Heart right ventricle (tissue), 16 donors: ENCODE data around the gene MRRF. TPM values are rescaled to one million over a fixed set of nuclear protein-coding genes. Genes with fewer than 3 reads are reported as not detected.
A peak's percentile ranks its signal among the peaks of the same experiment; 100 is the strongest.

Experiments used
- ATAC-seq, 8 donors: fragments of 200-7000 bp; cut with Tn5 transposase; one replicate each; pipeline ENCODE4 v1.9.1; 2020; ENCODE audit warnings: mild to moderate bottlenecking in 8 of 8, moderate library complexity in 8 of 8, moderate number of reproducible peaks in 1 of 8
- DNase-seq, 2 donors: peaks; one replicate each; pipeline ENCODE4 v3.0.0-alpha.2; 2020
- H3K27ac ChIP-seq, 10 donors: fragments of 200-600 bp; sonication (generic) in 2 of 10; one replicate each; pipeline versions ENCODE4 v1.5.0 to v1.8.0; 2020 to 2022; ENCODE audit warnings: mild to moderate bottlenecking in 3 of 10
- H3K27me3 ChIP-seq, 7 donors: fragments of 200-600 bp; one replicate each; pipeline ENCODE4 v1.8.0; 2021 to 2022; ENCODE audit warnings: mild to moderate bottlenecking in 2 of 7
- H3K36me3 ChIP-seq, 9 donors: fragments of 200-600 bp; sonication (generic) in 1 of 9; one replicate each; pipeline versions ENCODE4 v1.5.0 to v1.8.0; 2020 to 2022; ENCODE audit warnings: mild to moderate bottlenecking in 2 of 9
- H3K4me1 ChIP-seq, 9 donors: fragments of 200-600 bp; sonication (generic) in 1 of 9; one replicate each; pipeline versions ENCODE4 v1.5.0 to v1.8.0; 2020 to 2022; ENCODE audit warnings: mild to moderate bottlenecking in 4 of 9
- H3K4me3 ChIP-seq, 10 donors: fragments of 200-600 bp; sonication (generic) in 2 of 10; one replicate each; pipeline versions ENCODE4 v1.5.0 to v1.8.0; 2020 to 2022; ENCODE audit warnings: mild to moderate bottlenecking in 7 of 10, moderate library complexity in 2 of 10
- H3K9me3 ChIP-seq, 11 donors: fragments of 200-600 bp in 10 of 11; sonication (generic) in 2 of 11; one replicate each; pipeline versions ENCODE4 v1.5.0 to v1.8.0; 2013 to 2022; ENCODE audit warnings: mild to moderate bottlenecking in 2 of 11, control low read depth in 1 of 11, moderate library complexity in 1 of 11
- WGBS, 2 donors: extraction: QIAGEN DNeasy Blood & Tissue Kit; methylation state at CpG; one replicate each; pipeline ENCODE4 v1.1.7; 2013; ENCODE audit warnings: inconsistent platforms in 1 of 2; 5-methylcytosine and 5-hydroxymethylcytosine counted together
- intact Hi-C, 10 donors: fragments of 100-400 bp; cut with DNase I; formaldehyde crosslinking; loops; one replicate each; pipeline versions ENCODE4 v1.11.1 to v1.14.2; 2022
- polyA plus RNA-seq, 2 donors: library from polyadenylated mRNA; stranded (reverse); fragments of 200-250 nt; gene quantifications; one replicate each; pipeline ENCODE4 v1.2.3, GENCODE V29; 2013
- total RNA-seq, 10 donors: library from RNA; stranded (reverse); fragmentation: NEBNext Ultra II Directional in 3 of 10; extraction: Animal tissue kit (Norgen Biotek cat#: 25700) in 3 of 10; gene quantifications; one replicate each; pipeline versions ENCODE4 v1.2.1 to v1.2.4, GENCODE V29; 2021 to 2023
- TF ChIP-seq, protein P1 (sequence below), 9 donors: fragments of 200-600 bp; sonication (generic) in 2 of 9; IDR thresholded peaks; one replicate each; pipeline versions ENCODE4 v1.5.0 to v1.8.0; 2021 to 2022; ENCODE audit warnings: antibody characterized with exemption in 9 of 9, mild to moderate bottlenecking in 5 of 9, moderate library complexity in 1 of 9
- donor health status: Arrhythmogenic right ventricular cardiomyopathy.
- donor health status: ischemic (EF 13 %, LVEDD 7.1; RV severe dilation, severe dysfunction).
- donor health status: healthy with polysubstance abuse.
- donor health status: DM: no; HTN: yes; CAD: no.
- donor health status: DM: no; HTN: no; CAD: no.
- donor health status: ischemic (EF 25% LVEDD 6.9; RV normal size, moderate dysfunction).
- donor health status: ischemic (EF 25% LVEDD 5.7; RV mildly dilated, moderate dysfunction).
- donor health status: healthy.
- donor health status: DM: yes; HTN: yes; CAD: no.
- donor health status: Ischemic cardiomyopathy.
- donor health status: ischemic (EF 35%, LVEDD 5.7; RV mildly dilated, moderate dysfunction).
- donor health status: nonischemic (EF 11% LVEDD 7.7; RV severe dilation, severe dysfunction).
- donor health status: DM: yes; HTN: yes; CAD: no.
- donor health status: PGD.
- donor health status: ischemic (EF 29% LVEDD 5.4; RV normal size, mild dysfunction).
- donor health status: nonischemic (EF 23%, LVEDD 6.1; RV moderate dilation, normal function).

MRRF gene
- total and polyA plus RNA-seq, 12 donors = 30.3 to 45.9 (median 37.8) TPM

DNA sequence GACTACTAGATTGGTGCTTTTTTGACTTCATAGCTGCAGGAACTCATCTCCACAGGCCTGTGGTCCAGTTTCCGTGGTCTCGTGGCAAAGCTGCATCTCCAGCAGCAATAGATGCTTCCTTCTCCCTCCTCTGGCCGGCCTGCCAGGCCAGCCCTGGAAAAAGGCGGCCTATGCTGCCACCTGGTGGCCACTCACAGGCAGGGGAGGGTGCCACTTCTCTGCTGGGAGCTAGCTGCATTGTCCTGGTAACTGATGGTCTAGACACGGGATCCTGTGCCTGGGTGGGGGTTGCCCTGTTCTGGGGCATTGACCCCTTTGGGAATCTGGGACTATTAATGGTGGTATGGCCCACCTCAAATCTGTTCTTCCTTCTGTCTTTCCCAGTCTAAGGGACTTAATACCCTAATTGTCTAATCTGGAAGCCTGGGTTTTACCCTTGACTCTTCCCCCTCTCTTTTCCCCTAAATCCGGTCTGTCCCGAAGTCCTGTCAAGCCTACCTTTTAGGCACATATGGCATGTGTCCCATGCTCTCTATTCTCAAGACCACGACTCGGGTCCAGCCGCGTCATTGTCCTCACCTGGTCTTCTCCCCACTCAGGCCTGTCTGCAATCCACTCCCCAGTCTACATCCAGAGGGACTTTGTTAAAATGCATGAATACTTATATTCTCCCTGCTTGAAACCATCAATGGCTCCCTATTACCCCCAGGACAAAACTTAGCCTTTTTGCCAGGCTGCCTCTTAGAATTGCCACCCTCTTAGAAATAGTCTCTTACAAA, 86.1 kb downstream of the MRRF start:
- Histone ChIP-seq H3K27me3 (peaks cover 0 to 14% (median 0%) of the 10 kb centered on the region in 7 donors), H3K9me3 (peaks cover 0 to 11% (median 0%) of the 10 kb centered on the region in 11 donors), H3K4me1 (peaks cover 7 to 32% (median 21%) of the 10 kb centered on the region in 9 donors), H3K36me3 (no peaks in the 10 kb centered on the region), H3K4me3 (no peak overlapping the region), H3K27ac (no peak overlapping the region)
- DNase-seq (peak; percentile 80 to 84), ATAC-seq (peak; percentile 69 to 87 (median 84))
- intact Hi-C loops = loop anchor here in 9 of 10 donors (1.0 to 10.0 kb wide), 9 partner anchors 102 to 464 kb away; no protein-coding TSS in a partner anchor
- 40 to 42% methylated on average over 11 of the region's 11 CpGs for WGBS, 2 donors
- TF ChIP-seq, protein P1, sequence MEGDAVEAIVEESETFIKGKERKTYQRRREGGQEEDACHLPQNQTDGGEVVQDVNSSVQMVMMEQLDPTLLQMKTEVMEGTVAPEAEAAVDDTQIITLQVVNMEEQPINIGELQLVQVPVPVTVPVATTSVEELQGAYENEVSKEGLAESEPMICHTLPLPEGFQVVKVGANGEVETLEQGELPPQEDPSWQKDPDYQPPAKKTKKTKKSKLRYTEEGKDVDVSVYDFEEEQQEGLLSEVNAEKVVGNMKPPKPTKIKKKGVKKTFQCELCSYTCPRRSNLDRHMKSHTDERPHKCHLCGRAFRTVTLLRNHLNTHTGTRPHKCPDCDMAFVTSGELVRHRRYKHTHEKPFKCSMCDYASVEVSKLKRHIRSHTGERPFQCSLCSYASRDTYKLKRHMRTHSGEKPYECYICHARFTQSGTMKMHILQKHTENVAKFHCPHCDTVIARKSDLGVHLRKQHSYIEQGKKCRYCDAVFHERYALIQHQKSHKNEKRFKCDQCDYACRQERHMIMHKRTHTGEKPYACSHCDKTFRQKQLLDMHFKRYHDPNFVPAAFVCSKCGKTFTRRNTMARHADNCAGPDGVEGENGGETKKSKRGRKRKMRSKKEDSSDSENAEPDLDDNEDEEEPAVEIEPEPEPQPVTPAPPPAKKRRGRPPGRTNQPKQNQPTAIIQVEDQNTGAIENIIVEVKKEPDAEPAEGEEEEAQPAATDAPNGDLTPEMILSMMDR (IDR thresholded peaks at IDR 0.05) = peak; percentile 96 to 99 (median 97)

DNA sequence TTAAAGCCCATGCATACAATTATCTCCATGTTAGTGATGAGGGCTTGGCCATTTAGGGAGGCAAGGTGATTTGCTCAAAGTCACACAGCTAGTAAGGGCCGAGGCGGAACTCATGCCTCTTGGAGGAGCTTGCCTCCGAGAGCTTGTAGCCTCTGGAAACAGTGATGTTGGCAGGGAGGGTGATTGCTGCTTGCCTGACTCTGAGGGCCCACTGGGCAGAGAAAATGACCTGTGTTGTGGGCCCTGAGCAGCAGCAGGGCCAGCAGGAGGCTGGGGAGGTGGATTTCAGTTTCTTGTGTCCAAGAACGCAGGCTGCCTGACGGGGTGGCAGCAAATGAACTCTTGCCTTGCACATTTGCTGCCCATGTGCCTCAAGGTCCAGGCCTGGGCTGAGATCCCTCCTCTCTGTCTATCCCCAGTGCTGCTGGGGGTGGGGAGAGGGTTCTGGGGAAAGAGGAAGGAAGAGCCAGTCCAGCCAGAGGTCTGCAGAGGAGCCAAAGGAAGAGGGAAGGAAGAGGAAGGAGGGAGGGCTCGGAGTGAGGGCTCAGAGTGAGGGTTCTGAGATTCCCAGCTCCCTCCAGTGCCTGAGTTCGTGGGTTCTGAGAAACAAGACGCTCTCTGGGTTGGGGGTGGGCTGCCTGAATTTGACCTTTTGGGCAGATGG, 90.0 kb downstream of the MRRF start:
- H3K9me3 ChIP-seq = peaks cover 0 to 11% (median 0%) of the 10 kb centered on the region in 11 donors
- peak overlapping the region in 2 of 10 donors; percentile 12 to 72 for H3K27ac ChIP-seq
- DNase-seq (peak in 1 of 2 donors; percentile 25), ATAC-seq (peak in 7 of 8 donors; percentile 29 to 60 (median 37))
- 79 to 81% methylated on average over 8 of the region's 8 CpGs for WGBS, 2 donors
- H3K27me3 ChIP-seq = peaks cover 0 to 4% (median 0%) of the 10 kb centered on the region in 7 donors
- no peaks in the 10 kb centered on the region for H3K36me3 ChIP-seq
- TF ChIP-seq, protein P1 (IDR thresholded peaks at IDR 0.05) = no peak
- no peak overlapping the region for H3K4me3 ChIP-seq
- peaks cover 0 to 8% (median 0%) of the 10 kb centered on the region in 9 donors for H3K4me1 ChIP-seq
- intact Hi-C loops = loop anchor here in 2 of 10 donors (5.0 to 10.0 kb wide), 3 partner anchors 98 to 460 kb away; no protein-coding TSS in a partner anchor

DNA sequence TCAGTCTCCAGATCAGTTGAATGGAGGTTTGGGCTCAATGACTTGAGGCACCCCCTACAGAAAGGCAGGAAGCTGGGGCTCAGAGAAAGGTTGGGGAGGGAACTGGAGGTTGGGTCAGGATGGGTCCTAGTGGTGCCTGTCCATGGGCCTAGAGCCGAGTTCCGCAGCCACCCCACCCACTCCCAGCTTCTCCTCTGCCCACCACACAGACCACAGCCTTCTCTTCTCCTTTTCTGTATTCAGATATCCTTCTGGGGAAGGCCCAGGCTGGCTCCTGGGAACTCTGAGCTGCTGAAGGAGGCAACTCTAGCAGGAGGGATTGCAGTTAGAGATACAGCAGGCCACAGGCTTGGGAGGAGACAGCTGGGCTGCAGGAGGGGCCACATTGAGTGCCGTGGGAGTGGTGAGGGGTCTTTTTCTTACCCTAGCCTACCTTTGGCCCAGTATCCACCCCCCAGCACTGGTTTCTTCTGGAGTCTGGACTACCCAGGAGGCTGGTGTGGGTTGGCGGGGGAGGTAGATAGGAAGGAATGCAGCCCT, 90.7 kb downstream of the MRRF start:
- peaks cover 0 to 11% (median 0%) of the 10 kb centered on the region in 11 donors for H3K9me3 ChIP-seq
- peaks cover 0 to 8% (median 0%) of the 10 kb centered on the region in 9 donors for H3K4me1 ChIP-seq
- TF ChIP-seq, protein P1 (IDR thresholded peaks at IDR 0.05) = no peak
- DNase-seq (no peak), ATAC-seq (peak in 2 of 8 donors; percentile 5 to 29)
- no peaks in the 10 kb centered on the region for H3K36me3 ChIP-seq
- H3K27ac ChIP-seq = peak overlapping the region in 2 of 10 donors; percentile 12 to 72
- 88 to 93% methylated on average over 4 of the region's 4 CpGs for WGBS, 2 donors
- intact Hi-C loops = loop anchor here in 1 of 10 donors (10.0 kb wide), 1 partner anchor 459 kb away; no protein-coding TSS in a partner anchor
- no peak overlapping the region for H3K4me3 ChIP-seq
- H3K27me3 ChIP-seq = no peaks in the 10 kb centered on the region

DNA sequence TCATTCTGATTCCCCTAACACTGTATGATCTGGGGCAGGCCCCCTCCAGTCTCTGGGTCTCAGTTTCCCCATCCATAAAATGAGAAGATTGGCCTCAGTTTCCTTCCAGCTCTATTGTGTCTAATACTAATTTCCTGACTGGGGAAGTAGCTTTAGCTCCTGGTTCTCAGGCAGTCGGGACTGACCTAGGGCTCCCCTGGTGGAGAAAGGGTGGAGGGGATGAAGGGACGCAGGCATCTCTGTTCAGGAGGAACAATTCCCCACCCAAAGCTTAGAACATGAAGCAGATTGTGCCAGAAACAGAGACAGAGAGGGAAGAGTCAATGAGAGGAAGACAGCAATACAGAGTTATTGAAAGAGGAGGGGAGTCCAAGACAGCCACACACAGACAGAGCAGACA, 91.9 kb downstream of the MRRF start:
- DNase-seq (no peak), ATAC-seq (no peak)
- WGBS, 2 donors = 16 to 33% methylated on average over 2 of the region's 2 CpGs
- TF ChIP-seq, protein P1 (IDR thresholded peaks at IDR 0.05) = peak in 3 of 9 donors; percentile 5 to 27 (median 19)
- Histone ChIP-seq H3K9me3 (peaks cover 0 to 11% (median 0%) of the 10 kb centered on the region in 11 donors), H3K4me3 (no peak overlapping the region), H3K4me1 (peaks cover 0 to 8% (median 0%) of the 10 kb centered on the region in 9 donors), H3K27me3 (no peaks in the 10 kb centered on the region), H3K27ac (no peak overlapping the region), H3K36me3 (no peaks in the 10 kb centered on the region)
- intact Hi-C loops = loop anchor here in 1 of 10 donors (10.0 kb wide), 1 partner anchor 458 kb away; no protein-coding TSS in a partner anchor
